HepG2 (cell line): Measurements from ENCODE around the gene SLC16A9.

Experiments used
- ATRX ChIP-seq: sonication (generic); formaldehyde crosslinking; IDR thresholded peaks from 2 replicates; pipeline ENCODE4 v1.4.0; 2020; ENCODE audit warnings: missing genetic modification reagents, borderline replicate concordance
- EZH2 ChIP-seq: conservative IDR thresholded peaks from 2 replicates; pipeline ENCODE4 v1.6.1; 2012; ENCODE audit warnings: mild to moderate bottlenecking, low read depth, low read length, moderate library complexity
- MAZ ChIP-seq, 2 experiments: sonication (generic) in 1 of 2; formaldehyde crosslinking in 1 of 2; IDR thresholded peaks; 2 replicates each; pipeline versions ENCODE4 v1.5.0 to v1.6.1; 2012 to 2020; ENCODE audit warnings: low read depth in 2 of 2, mild to moderate bottlenecking in 2 of 2, borderline replicate concordance in 1 of 2, improper control_type of control experiment in 1 of 2, low read length in 1 of 2, missing genetic modification reagents in 1 of 2, moderate library complexity in 1 of 2
- MYC ChIP-seq: sonication (generic); formaldehyde crosslinking; IDR thresholded peaks from 2 replicates; pipeline ENCODE4 v1.9.0; 2021; ENCODE audit warnings: missing genetic modification reagents, borderline replicate concordance
- POLR2AphosphoS2 ChIP-seq: IDR thresholded peaks from 2 replicates; pipeline ENCODE4 v1.6.1; 2011; ENCODE audit warnings: low read depth, low read length, improper control_type of control experiment
- POLR2G ChIP-seq: fragments of 200-400 bp; formaldehyde crosslinking; IDR thresholded peaks from 2 replicates; pipeline ENCODE4 v1.6.1; 2018; ENCODE audit warnings: mild to moderate bottlenecking, low read depth, low read length, moderate library complexity
- SIX1 ChIP-seq: sonication (generic); formaldehyde crosslinking; IDR thresholded peaks from 2 replicates; pipeline ENCODE4 v1.4.0; 2020; ENCODE audit warnings: missing genetic modification reagents, borderline replicate concordance
- SP4 ChIP-seq: sonication (generic); formaldehyde crosslinking; IDR thresholded peaks from 2 replicates; pipeline ENCODE4 v1.8.1; 2023; ENCODE audit warnings: mild to moderate bottlenecking, missing genetic modification reagents
- ZFP90 ChIP-seq: sonication (generic); formaldehyde crosslinking; IDR thresholded peaks from 2 replicates; pipeline ENCODE4 v1.8.0; 2022; ENCODE audit warnings: missing genetic modification reagents, mild to moderate bottlenecking, inconsistent platforms, borderline replicate concordance
- ZNF839 ChIP-seq: sonication (generic); formaldehyde crosslinking; IDR thresholded peaks from 2 replicates; pipeline ENCODE4 v1.4.0; 2020; ENCODE audit warnings: missing genetic modification reagents, mild to moderate bottlenecking, borderline replicate concordance
- TF ChIP-seq, protein P1 (sequence below): sonication (generic); formaldehyde crosslinking; IDR thresholded peaks from 2 replicates; pipeline ENCODE4 v1.4.0; 2020; ENCODE audit warnings: missing genetic modification reagents
- TF ChIP-seq, protein P2 (sequence below): sonication (generic); formaldehyde crosslinking; IDR thresholded peaks from 2 replicates; pipeline ENCODE4 v1.5.0; 2020; ENCODE audit warnings: mild to moderate bottlenecking, missing genetic modification reagents, moderate library complexity
- TF ChIP-seq, protein P3 (sequence below): sonication (generic); formaldehyde crosslinking; IDR thresholded peaks from 2 replicates; pipeline ENCODE4 v1.4.0; 2020; ENCODE audit warnings: missing genetic modification reagents
- TF ChIP-seq, protein P4 (sequence below): sonication (generic); IDR thresholded peaks from 2 replicates; pipeline ENCODE4 v1.6.1; 2016; ENCODE audit warnings: low read depth, borderline replicate concordance

DNA sequence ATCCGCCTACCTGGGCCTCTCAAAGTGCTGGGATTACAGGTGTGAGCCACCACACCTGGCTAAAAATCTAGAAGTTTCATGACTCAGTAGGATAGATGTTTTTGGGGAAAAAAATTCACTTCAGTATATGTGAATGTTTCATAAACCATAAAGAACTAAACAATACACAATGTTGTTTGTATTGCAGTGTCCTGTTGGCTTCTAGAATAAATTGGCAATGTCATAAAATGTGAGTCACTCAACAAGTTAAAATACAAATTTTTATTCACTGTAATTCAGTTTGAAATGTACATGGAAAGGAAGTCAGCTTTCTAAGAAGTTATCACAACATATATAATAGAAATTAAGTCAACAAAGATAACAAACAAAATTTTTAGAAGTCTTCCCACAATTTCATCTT is 27.1 kb upstream of the SLC16A9 start:
- TF ChIP-seq SP4 (no peak), ZFP90 (no peak), POLR2AphosphoS2 (no peak), ZNF839 (CRISPR knock-in tag) (no peak), EZH2 (no peak), ATRX (CRISPR knock-in tag) (no peak), SIX1 (no peak), MYC (CRISPR knock-in tag) (no peak), MAZ (IDR thresholded peaks at IDR 0.05; ENCODE audit: borderline replicate concordance, low read depth, low read length) (no peak), MAZ (CRISPR knock-in tag; IDR thresholded peaks at IDR 0.05; ENCODE audit: low read depth) (no peak), POLR2G (no peak)
- TF ChIP-seq, protein P1, sequence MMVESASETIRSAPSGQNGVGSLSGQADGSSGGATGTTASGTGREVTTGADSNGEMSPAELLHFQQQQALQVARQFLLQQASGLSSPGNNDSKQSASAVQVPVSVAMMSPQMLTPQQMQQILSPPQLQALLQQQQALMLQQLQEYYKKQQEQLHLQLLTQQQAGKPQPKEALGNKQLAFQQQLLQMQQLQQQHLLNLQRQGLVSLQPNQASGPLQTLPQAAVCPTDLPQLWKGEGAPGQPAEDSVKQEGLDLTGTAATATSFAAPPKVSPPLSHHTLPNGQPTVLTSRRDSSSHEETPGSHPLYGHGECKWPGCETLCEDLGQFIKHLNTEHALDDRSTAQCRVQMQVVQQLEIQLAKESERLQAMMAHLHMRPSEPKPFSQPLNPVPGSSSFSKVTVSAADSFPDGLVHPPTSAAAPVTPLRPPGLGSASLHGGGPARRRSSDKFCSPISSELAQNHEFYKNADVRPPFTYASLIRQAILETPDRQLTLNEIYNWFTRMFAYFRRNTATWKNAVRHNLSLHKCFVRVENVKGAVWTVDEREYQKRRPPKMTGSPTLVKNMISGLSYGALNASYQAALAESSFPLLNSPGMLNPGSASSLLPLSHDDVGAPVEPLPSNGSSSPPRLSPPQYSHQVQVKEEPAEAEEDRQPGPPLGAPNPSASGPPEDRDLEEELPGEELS (CRISPR knock-in tag), result no peak
- TF ChIP-seq, protein P2, sequence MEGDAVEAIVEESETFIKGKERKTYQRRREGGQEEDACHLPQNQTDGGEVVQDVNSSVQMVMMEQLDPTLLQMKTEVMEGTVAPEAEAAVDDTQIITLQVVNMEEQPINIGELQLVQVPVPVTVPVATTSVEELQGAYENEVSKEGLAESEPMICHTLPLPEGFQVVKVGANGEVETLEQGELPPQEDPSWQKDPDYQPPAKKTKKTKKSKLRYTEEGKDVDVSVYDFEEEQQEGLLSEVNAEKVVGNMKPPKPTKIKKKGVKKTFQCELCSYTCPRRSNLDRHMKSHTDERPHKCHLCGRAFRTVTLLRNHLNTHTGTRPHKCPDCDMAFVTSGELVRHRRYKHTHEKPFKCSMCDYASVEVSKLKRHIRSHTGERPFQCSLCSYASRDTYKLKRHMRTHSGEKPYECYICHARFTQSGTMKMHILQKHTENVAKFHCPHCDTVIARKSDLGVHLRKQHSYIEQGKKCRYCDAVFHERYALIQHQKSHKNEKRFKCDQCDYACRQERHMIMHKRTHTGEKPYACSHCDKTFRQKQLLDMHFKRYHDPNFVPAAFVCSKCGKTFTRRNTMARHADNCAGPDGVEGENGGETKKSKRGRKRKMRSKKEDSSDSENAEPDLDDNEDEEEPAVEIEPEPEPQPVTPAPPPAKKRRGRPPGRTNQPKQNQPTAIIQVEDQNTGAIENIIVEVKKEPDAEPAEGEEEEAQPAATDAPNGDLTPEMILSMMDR, result no peak
- TF ChIP-seq, protein P3, sequence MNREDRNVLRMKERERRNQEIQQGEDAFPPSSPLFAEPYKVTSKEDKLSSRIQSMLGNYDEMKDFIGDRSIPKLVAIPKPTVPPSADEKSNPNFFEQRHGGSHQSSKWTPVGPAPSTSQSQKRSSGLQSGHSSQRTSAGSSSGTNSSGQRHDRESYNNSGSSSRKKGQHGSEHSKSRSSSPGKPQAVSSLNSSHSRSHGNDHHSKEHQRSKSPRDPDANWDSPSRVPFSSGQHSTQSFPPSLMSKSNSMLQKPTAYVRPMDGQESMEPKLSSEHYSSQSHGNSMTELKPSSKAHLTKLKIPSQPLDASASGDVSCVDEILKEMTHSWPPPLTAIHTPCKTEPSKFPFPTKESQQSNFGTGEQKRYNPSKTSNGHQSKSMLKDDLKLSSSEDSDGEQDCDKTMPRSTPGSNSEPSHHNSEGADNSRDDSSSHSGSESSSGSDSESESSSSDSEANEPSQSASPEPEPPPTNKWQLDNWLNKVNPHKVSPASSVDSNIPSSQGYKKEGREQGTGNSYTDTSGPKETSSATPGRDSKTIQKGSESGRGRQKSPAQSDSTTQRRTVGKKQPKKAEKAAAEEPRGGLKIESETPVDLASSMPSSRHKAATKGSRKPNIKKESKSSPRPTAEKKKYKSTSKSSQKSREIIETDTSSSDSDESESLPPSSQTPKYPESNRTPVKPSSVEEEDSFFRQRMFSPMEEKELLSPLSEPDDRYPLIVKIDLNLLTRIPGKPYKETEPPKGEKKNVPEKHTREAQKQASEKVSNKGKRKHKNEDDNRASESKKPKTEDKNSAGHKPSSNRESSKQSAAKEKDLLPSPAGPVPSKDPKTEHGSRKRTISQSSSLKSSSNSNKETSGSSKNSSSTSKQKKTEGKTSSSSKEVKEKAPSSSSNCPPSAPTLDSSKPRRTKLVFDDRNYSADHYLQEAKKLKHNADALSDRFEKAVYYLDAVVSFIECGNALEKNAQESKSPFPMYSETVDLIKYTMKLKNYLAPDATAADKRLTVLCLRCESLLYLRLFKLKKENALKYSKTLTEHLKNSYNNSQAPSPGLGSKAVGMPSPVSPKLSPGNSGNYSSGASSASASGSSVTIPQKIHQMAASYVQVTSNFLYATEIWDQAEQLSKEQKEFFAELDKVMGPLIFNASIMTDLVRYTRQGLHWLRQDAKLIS, result no peak
- TF ChIP-seq, protein P4, sequence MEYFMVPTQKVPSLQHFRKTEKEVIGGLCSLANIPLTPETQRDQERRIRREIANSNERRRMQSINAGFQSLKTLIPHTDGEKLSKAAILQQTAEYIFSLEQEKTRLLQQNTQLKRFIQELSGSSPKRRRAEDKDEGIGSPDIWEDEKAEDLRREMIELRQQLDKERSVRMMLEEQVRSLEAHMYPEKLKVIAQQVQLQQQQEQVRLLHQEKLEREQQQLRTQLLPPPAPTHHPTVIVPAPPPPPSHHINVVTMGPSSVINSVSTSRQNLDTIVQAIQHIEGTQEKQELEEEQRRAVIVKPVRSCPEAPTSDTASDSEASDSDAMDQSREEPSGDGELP, result no peak
